Coronary artery (tissue), 2 donors: ENCODE measurements around the gene NIPAL3.
"Not testable (repeated sequence)": the region's sequence is repeated elsewhere in the genome, so short reads cannot be mapped to it uniquely, and the experiment has no call there.

Experiments
- DNase-seq: peaks from one replicate; pipeline ENCODE4 v3.0.0-alpha.2; 2017; ENCODE audit warnings: low spot score
- H3K27ac ChIP-seq, 2 donors: fragments of 200-600 bp; sonication (generic); one replicate each; pipeline ENCODE4 v1.5.1; 2016 to 2019
- H3K4me3 ChIP-seq: fragments of 200-600 bp; sonication (generic); 2 replicates; pipeline ENCODE4 v1.5.1; 2016; ENCODE audit warnings: mild to moderate bottlenecking, moderate library complexity
- CTCF ChIP-seq: fragments of 200-600 bp; sonication (generic); IDR thresholded peaks from one replicate; pipeline ENCODE4 v1.5.1; 2019; ENCODE audit warnings: antibody characterized with exemption

The NIPAL3 gene

GRCh38 chr1:24441996-24442668, 26.5 kb downstream of the NIPAL3 start:
- Histone ChIP-seq H3K4me3 (no peak overlapping the region), H3K27ac (no peak overlapping the region)
- TF ChIP-seq CTCF = no peak
- no peak for DNase-seq

DNA sequence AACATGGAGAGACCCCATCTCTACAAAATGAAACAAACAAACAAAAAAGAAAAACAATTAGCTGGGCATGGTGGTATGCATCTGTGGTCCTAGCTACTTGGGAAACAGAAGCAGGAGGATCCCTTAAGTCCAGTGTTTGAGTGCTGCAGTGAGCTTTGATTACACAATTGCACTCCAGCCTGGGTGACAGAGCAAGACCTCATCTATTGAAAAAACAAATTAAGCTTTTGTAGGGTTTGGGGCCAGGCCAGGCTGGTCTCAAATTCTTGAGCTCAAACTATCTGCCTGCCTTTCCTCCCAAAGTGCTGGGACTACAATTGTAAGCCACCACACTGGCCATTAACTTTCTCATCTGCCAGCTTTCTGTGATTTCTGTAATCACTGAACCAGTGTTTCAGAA, 27.2 kb downstream of the NIPAL3 start:
- H3K27ac ChIP-seq = no peak overlapping the region
- TF ChIP-seq CTCF = no peak
- no peak overlapping the region for H3K4me3 ChIP-seq
- DNase-seq = no peak

- TF ChIP-seq CTCF = no peak
- no peak overlapping the region for H3K27ac ChIP-seq
- no peak overlapping the region for H3K4me3 ChIP-seq
- DNase-seq = no peak
Measured at GRCh38 chr1:24443241-24443656, 27.6 kb downstream of the NIPAL3 start.

DNA sequence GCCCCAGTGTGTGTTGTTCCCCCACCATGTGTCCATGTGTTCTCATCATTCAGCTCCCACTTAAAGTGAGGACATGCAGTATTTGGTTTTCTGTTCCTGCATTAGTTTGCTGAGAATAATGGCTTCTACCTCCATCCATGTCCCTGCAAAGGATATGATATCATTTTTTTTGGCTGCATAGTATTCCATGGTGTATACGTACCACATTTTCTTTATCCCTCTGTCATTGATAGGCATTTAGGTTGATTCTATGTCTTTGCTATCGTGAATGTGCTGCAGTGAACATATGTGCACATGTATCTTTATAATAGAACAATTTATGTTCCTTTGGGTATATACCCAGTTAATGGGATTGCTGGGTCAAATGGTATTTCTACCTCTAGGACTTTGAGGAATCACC, 30.8 kb downstream of the NIPAL3 start:
- not testable (repeated sequence) for DNase-seq

DNA sequence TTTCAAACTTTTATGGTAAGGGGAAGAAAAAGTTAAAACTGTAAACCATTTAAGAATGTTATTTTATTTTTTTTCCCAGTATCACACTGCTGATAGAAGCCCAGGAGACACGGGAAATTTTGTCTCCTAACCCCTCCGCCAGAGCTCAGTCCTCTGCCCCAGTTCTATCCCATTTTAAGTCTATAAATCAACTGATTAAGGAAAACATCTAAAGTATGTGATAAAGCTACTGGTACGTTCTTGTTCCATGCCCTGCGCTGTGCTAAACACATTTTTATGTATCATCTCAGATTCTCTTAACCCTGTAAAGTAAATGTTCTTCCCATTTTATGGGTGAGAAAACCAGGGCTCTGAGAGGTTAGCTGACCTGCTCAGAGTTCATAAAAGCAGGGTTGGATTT, 34.7 kb downstream of the NIPAL3 start:
- TF ChIP-seq CTCF = no peak
- no peak overlapping the region for H3K4me3 ChIP-seq
- no peak overlapping the region for H3K27ac ChIP-seq
- DNase-seq = no peak

More for the DNA sequence above, 30.8 kb downstream of the NIPAL3 start:
- H3K4me3 ChIP-seq, H3K27ac ChIP-seq: not testable (repeated sequence)

DNA sequence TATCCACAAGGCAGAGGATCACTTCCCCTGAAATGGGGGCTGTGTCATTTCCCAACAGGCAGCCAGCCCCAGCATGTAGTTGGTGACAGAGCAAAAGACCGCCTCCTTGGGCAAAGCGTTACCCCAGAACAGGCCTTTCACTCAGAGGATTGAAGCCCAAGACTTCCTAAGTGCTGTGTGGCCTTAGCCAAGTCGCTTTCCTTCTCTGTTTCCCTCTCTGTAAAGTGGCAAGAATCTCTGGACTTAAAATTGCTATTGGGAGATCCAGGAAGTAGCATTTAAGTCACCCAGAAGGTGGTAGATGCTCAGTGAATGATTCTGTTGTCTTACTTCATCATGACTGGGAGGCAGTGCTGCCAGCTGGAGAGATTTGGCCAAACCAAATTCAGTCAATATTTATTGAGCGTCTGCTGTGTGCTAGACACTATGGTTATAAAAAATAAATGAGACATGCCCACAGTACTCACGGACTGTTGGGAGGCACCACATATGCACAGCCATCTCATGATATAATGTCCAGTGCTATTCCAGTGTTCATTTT, 35.3 kb downstream of the NIPAL3 start:
- Histone ChIP-seq H3K27ac (no peak overlapping the region), H3K4me3 (no peak overlapping the region)
- TF ChIP-seq CTCF = no peak
- DNase-seq = no peak

DNA sequence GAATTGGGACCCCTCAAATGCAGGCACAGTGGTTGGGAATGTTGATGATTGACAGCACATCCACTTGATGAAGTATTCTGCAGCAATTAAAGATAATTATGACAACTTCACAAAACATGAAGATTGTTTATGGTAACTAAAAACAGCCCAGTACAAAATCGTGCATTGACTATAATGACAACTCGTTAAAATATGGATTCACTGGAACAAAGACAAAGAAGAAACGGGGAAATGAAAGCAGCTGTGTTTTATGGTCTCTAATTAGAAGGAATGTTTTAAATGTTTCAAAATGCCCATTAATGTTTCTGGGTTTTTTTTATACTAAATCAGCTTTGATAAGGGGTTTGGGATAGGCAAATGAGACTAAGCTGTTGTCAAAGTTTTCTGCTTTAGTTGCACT, 36.1 kb downstream of the NIPAL3 start:
- Histone ChIP-seq H3K27ac (no peak overlapping the region), H3K4me3 (no peak overlapping the region)
- TF ChIP-seq CTCF = no peak
- DNase-seq = no peak
